Loucy (cell line): ENCODE results near the gene TSPAN31.

Experiments
- H2AFZ ChIP-seq: fragments of 200-600 bp; sonication (generic); 2 replicates; pipeline ENCODE4 v1.6.0; 2016; ENCODE audit warnings: antibody characterized with exemption, mild to moderate bottlenecking, low read length, moderate library complexity
- H3F3A ChIP-seq: fragments of 200-600 bp; 2 replicates; pipeline ENCODE4 v1.6.0; 2016; ENCODE audit warnings: antibody characterized with exemption, low read depth, mild to moderate bottlenecking
- H3K27me3 ChIP-seq: fragments of 200-600 bp; sonication (generic); 2 replicates; pipeline ENCODE4 v1.6.1; 2014; ENCODE audit warnings: low read length, mild to moderate bottlenecking; ENCODE audit not compliant: insufficient read depth, poor library complexity, severe bottlenecking
- H3K36me3 ChIP-seq: fragments of 200-600 bp; sonication (generic); 2 replicates; pipeline ENCODE4 v1.6.1; 2016; ENCODE audit warnings: low read length; ENCODE audit not compliant: insufficient read depth
- H3K4me1 ChIP-seq: fragments of 200-600 bp; sonication (generic); 2 replicates; pipeline ENCODE4 v1.5.1; 2014; ENCODE audit warnings: low read length, mild to moderate bottlenecking; ENCODE audit not compliant: insufficient read depth, poor library complexity, severe bottlenecking
- H3K4me2 ChIP-seq: fragments of 200-600 bp; sonication (generic); 2 replicates; pipeline ENCODE4 v1.6.0; 2014; ENCODE audit warnings: antibody characterized with exemption, low read length, low read depth, mild to moderate bottlenecking; ENCODE audit not compliant: poor library complexity, severe bottlenecking
- H3K4me3 ChIP-seq: fragments of 200-600 bp; sonication (generic); 2 replicates; pipeline ENCODE4 v1.5.1; 2014; ENCODE audit warnings: low read length, mild to moderate bottlenecking, mixed read lengths; ENCODE audit not compliant: poor library complexity, severe bottlenecking
- H3K79me2 ChIP-seq: fragments of 200-600 bp; sonication (generic); 2 replicates; pipeline ENCODE4 v1.6.1; 2014; ENCODE audit warnings: low read length; ENCODE audit not compliant: insufficient read depth
- H3K9ac ChIP-seq: fragments of 200-600 bp; sonication (generic); 2 replicates; pipeline ENCODE4 v1.6.0; 2014; ENCODE audit warnings: mild to moderate bottlenecking, low read depth, low read length, moderate library complexity; ENCODE audit not compliant: poor library complexity, severe bottlenecking
- H3K9me2 ChIP-seq: fragments of 200-600 bp; sonication (generic); replicated peaks from 2 replicates; pipeline ENCODE4 v1.6.1; 2016; ENCODE audit warnings: low read depth, low read length, mixed read lengths
- H3K9me3 ChIP-seq: fragments of 200-600 bp; sonication (generic); 2 replicates; pipeline ENCODE4 v1.6.1; 2014; ENCODE audit warnings: mild to moderate bottlenecking, antibody characterized with exemption, low read length, low read depth; ENCODE audit not compliant: insufficient read depth
- H4K20me1 ChIP-seq: fragments of 200-600 bp; sonication (generic); 2 replicates; pipeline ENCODE4 v1.6.0; 2014; ENCODE audit warnings: antibody characterized with exemption, low read length, mild to moderate bottlenecking; ENCODE audit not compliant: insufficient read depth, poor library complexity, severe bottlenecking
- EZH2phosphoT487 ChIP-seq: fragments of 200-600 bp; IDR thresholded peaks from 2 replicates; pipeline ENCODE4 v1.6.1; 2018; ENCODE audit warnings: antibody characterized with exemption, mild to moderate bottlenecking, moderate library complexity, borderline replicate concordance
- TF ChIP-seq, protein P1 (sequence below): fragments of 200-600 bp; sonication (generic); conservative IDR thresholded peaks from 2 replicates; pipeline ENCODE4 v1.5.1; 2014; ENCODE audit warnings: mild to moderate bottlenecking, antibody characterized with exemption, low read length

Gene TSPAN31

DNA sequence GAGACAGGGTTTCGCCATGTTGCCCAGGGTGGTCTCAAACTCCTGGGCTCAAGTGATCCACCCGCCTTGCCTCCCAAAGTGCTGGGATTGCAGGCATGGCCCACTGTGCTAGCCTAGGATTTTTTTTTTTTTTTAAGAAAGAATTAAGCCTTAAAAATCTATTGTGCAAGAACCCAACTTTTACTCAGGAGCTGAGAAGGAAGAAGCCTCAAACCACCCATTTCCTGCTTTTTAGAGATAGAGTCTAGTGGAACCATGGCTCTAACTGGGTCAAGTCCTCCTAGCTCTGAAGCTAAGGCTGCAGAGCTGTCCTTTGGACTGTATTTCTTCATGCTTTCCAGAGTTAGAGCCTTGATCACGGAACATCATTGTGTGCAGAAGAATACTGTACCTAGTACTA is 36.4 kb downstream of the TSPAN31 start:
- TF ChIP-seq, protein P1, sequence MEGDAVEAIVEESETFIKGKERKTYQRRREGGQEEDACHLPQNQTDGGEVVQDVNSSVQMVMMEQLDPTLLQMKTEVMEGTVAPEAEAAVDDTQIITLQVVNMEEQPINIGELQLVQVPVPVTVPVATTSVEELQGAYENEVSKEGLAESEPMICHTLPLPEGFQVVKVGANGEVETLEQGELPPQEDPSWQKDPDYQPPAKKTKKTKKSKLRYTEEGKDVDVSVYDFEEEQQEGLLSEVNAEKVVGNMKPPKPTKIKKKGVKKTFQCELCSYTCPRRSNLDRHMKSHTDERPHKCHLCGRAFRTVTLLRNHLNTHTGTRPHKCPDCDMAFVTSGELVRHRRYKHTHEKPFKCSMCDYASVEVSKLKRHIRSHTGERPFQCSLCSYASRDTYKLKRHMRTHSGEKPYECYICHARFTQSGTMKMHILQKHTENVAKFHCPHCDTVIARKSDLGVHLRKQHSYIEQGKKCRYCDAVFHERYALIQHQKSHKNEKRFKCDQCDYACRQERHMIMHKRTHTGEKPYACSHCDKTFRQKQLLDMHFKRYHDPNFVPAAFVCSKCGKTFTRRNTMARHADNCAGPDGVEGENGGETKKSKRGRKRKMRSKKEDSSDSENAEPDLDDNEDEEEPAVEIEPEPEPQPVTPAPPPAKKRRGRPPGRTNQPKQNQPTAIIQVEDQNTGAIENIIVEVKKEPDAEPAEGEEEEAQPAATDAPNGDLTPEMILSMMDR: no peak
- TF ChIP-seq EZH2phosphoT487: no peak
- peak overlapping the region; percentile 85 for H3K4me2 ChIP-seq

DNA sequence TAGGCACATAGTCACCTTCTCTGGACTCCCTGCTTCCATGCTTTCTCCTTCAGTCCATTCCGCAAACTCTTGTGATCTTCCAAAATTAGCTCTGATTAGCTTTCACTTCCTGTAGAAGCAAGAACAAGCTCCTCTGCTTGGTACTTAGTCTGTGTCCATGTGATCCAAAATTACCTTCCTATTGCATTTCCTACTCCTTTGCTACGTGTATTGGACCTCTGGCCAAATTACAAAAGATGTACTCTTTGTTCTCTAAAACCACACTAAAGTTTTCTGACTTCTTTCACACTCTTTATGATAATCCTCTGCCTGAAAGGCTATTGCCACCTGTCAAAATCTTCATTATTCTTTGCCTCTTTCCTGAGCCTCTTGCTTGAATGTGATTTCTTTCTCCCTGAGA is 37.0 kb downstream of the TSPAN31 start:
- Histone ChIP-seq H3K27me3 (no peaks in the 10 kb centered on the region), H3K9me3 (no peaks in the 10 kb centered on the region), H3F3A (no peaks in the 10 kb centered on the region), H3K9ac (no peak overlapping the region), H3K4me1 (peaks cover 25% of the 10 kb centered on the region), H3K79me2 (peaks cover 27% of the 10 kb centered on the region), H3K36me3 (peaks cover 12% of the 10 kb centered on the region; the same call in 1 of the 2 replicates), H4K20me1 (peaks cover 13% of the 10 kb centered on the region), H3K4me2 (peak overlapping the region; percentile 85), H3K4me3 (peak overlapping the region; percentile 91), H3K9me2 (no peaks in the 10 kb centered on the region), H2AFZ (0 out of 2 replicates have a peak overlapping the region, but pooled peaks have one; percentile 48)
- no peak for TF ChIP-seq EZH2phosphoT487
- TF ChIP-seq, protein P1: no peak

More for the DNA sequence above, 36.4 kb downstream of the TSPAN31 start:
- no peaks in the 10 kb centered on the region for H3K9me2 ChIP-seq
- H3K27me3 ChIP-seq: no peaks in the 10 kb centered on the region
- H3K36me3 ChIP-seq: peaks cover 6% of the 10 kb centered on the region; the same call in 1 of the 2 replicates
- no peaks in the 10 kb centered on the region for H3F3A ChIP-seq
- 0 out of 2 replicates have a peak overlapping the region, but pooled peaks have one; percentile 5 for H2AFZ ChIP-seq
- H3K79me2 ChIP-seq: peaks cover 27% of the 10 kb centered on the region
- H3K9me3 ChIP-seq: no peaks in the 10 kb centered on the region
- no peak overlapping the region for H3K9ac ChIP-seq
- peaks cover 25% of the 10 kb centered on the region for H3K4me1 ChIP-seq
- H3K4me3 ChIP-seq: no peak overlapping the region
- H4K20me1 ChIP-seq: peaks cover 10% of the 10 kb centered on the region

DNA sequence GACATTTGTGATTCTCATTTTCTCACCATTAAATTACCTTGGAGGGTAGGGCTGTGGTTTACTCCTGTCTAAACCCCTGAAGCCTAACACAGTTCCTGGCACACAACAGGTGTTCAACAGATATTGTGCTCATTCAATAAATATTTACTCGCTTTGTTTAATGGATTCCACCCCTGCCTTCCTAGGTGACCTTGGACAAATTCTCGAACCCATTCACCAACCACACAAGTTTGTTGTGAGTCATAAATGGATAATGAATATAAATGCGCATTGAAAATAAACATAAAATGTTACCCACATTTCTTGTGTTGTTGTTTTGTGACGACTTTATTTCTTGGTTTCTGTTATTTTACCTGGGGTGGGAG is 37.4 kb downstream of the TSPAN31 start:
- H3K9ac ChIP-seq: no peak overlapping the region
- peaks cover 30% of the 10 kb centered on the region for H3K79me2 ChIP-seq
- H3K9me2 ChIP-seq: no peaks in the 10 kb centered on the region
- H4K20me1 ChIP-seq: peaks cover 13% of the 10 kb centered on the region
- H3K9me3 ChIP-seq: no peaks in the 10 kb centered on the region
- peaks cover 16% of the 10 kb centered on the region; the same call in 1 of the 2 replicates for H3K36me3 ChIP-seq
- H3K4me3 ChIP-seq: peak overlapping the region; percentile 91
- H2AFZ ChIP-seq: peak overlapping the region; percentile 48
- no peaks in the 10 kb centered on the region for H3F3A ChIP-seq
- peaks cover 25% of the 10 kb centered on the region for H3K4me1 ChIP-seq
- peak overlapping the region; percentile 85 for H3K4me2 ChIP-seq
- TF ChIP-seq, protein P1: no peak
- TF ChIP-seq EZH2phosphoT487: no peak
- H3K27me3 ChIP-seq: no peaks in the 10 kb centered on the region
